OCI-LY1 (cell line): ENCODE results near the gene OSER1.

Source experiments
- EZH2 ChIP-seq: fragments of 200-600 bp; sonication (generic), shearing (Covaris generic); IDR thresholded peaks from 2 replicates; pipeline ENCODE4 v1.8.0; 2017; ENCODE audit warnings: borderline replicate concordance, mixed run types, mild to moderate bottlenecking, antibody characterized with exemption, low read length, moderate library complexity, mixed read lengths
- TF ChIP-seq, protein P1 (sequence below): fragments of 200-600 bp; sonication (generic), shearing (Covaris generic); IDR thresholded peaks from 2 replicates; pipeline ENCODE4 v1.5.1; 2017; ENCODE audit warnings: mild to moderate bottlenecking, antibody characterized with exemption, low read length, moderate library complexity, mixed read lengths

GRCh38 chr20:44195605-44196004, 15.0 kb downstream of the OSER1 start:
- TF ChIP-seq, protein P1, sequence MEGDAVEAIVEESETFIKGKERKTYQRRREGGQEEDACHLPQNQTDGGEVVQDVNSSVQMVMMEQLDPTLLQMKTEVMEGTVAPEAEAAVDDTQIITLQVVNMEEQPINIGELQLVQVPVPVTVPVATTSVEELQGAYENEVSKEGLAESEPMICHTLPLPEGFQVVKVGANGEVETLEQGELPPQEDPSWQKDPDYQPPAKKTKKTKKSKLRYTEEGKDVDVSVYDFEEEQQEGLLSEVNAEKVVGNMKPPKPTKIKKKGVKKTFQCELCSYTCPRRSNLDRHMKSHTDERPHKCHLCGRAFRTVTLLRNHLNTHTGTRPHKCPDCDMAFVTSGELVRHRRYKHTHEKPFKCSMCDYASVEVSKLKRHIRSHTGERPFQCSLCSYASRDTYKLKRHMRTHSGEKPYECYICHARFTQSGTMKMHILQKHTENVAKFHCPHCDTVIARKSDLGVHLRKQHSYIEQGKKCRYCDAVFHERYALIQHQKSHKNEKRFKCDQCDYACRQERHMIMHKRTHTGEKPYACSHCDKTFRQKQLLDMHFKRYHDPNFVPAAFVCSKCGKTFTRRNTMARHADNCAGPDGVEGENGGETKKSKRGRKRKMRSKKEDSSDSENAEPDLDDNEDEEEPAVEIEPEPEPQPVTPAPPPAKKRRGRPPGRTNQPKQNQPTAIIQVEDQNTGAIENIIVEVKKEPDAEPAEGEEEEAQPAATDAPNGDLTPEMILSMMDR = no peak
- TF ChIP-seq EZH2 = no peak
